Neutrophil (primary cell): ENCODE results near the gene HMOX1.

Experiments
- H3K27ac ChIP-seq: fragments of 200-600 bp; sonication (generic); 2 replicates; pipeline ENCODE4 v1.5.1; 2016; ENCODE audit warnings: mild to moderate bottlenecking, moderate library complexity
- H3K27me3 ChIP-seq: fragments of 200-600 bp; sonication (generic); 2 replicates; pipeline ENCODE4 v1.6.0; 2016; ENCODE audit warnings: mild to moderate bottlenecking
- H3K36me3 ChIP-seq: fragments of 200-600 bp; sonication (generic); 2 replicates; pipeline ENCODE4 v1.5.1; 2017
- H3K4me1 ChIP-seq, 2 experiments: fragments of 200-600 bp in 1 of 2; sonication (generic) in 1 of 2; 1 replicate in 1 of 2; 2 replicates in 1 of 2; pipeline versions ENCODE4 v1.5.1 to v1.6.1; 2013 to 2016; ENCODE audit warnings: low read depth in 1 of 2, low read length in 1 of 2, mild to moderate bottlenecking in 1 of 2, moderate library complexity in 1 of 2; ENCODE audit not compliant: control insufficient read depth in 1 of 2, insufficient read depth in 1 of 2
- H3K4me3 ChIP-seq, 2 experiments: fragments of 200-600 bp in 1 of 2; sonication (generic) in 1 of 2; 1 replicate in 1 of 2; 2 replicates in 1 of 2; pipeline ENCODE4 v1.5.1; 2013 to 2016; ENCODE audit warnings: low read depth in 1 of 2, low read length in 1 of 2, mild to moderate bottlenecking in 1 of 2, moderate library complexity in 1 of 2
- H3K9me3 ChIP-seq: fragments of 200-600 bp; sonication (generic); 2 replicates; pipeline ENCODE4 v1.5.1; 2016
- CTCF ChIP-seq: fragments of 200-600 bp; sonication (generic); IDR thresholded peaks from 2 replicates; pipeline ENCODE4 v1.5.1; 2016; ENCODE audit warnings: antibody characterized with exemption

HMOX1 gene

GRCh38 chr22:35384527-35384926 lies 3.6 kb downstream of the HMOX1 start:
- H3K4me3 ChIP-seq, result no peak overlapping the region
- H3K36me3 ChIP-seq, result peaks cover 12% of the 10 kb centered on the region
- peaks cover 34% of the 10 kb centered on the region for H3K27me3 ChIP-seq
- no peak for TF ChIP-seq CTCF
- H3K4me1 ChIP-seq, result peaks cover 18 to 23% of the 10 kb centered on the region in 2 experiments
- H3K27ac ChIP-seq, result peak overlapping the region; percentile 7
- no peaks in the 10 kb centered on the region for H3K9me3 ChIP-seq

GRCh38 chr22:35384975-35385588 lies 4.2 kb downstream of the HMOX1 start:
- Histone ChIP-seq H3K4me3 (no peak overlapping the region), H3K4me1 (peaks cover 17 to 20% of the 10 kb centered on the region in 2 experiments), H3K36me3 (peaks cover 15% of the 10 kb centered on the region), H3K9me3 (no peaks in the 10 kb centered on the region), H3K27me3 (peaks cover 34% of the 10 kb centered on the region), H3K27ac (peak overlapping the region; percentile 7)
- TF ChIP-seq CTCF, result no peak

GRCh38 chr22:35386670-35387288 lies 5.9 kb downstream of the HMOX1 start:
- peaks cover 26% of the 10 kb centered on the region for H3K27me3 ChIP-seq
- no peak overlapping the region for H3K27ac ChIP-seq
- TF ChIP-seq CTCF, result no peak
- no peak overlapping the region for H3K4me3 ChIP-seq
- no peaks in the 10 kb centered on the region for H3K9me3 ChIP-seq
- H3K36me3 ChIP-seq, result peaks cover 16% of the 10 kb centered on the region
- H3K4me1 ChIP-seq, result peaks cover 0 to 3% of the 10 kb centered on the region in 2 experiments

- TF ChIP-seq CTCF, result no peak
- Histone ChIP-seq H3K9me3 (no peaks in the 10 kb centered on the region), H3K4me1 (no peaks in the 10 kb centered on the region), H3K36me3 (peaks cover 16% of the 10 kb centered on the region), H3K27ac (no peak overlapping the region), H3K4me3 (no peak overlapping the region), H3K27me3 (no peaks in the 10 kb centered on the region)
Measured at GRCh38 chr22:35390933-35391332, 10.0 kb downstream of the HMOX1 start.

- Histone ChIP-seq H3K9me3 (no peaks in the 10 kb centered on the region), H3K4me3 (no peak overlapping the region), H3K36me3 (peaks cover 8% of the 10 kb centered on the region), H3K27ac (no peak overlapping the region), H3K4me1 (peaks cover 0 to 5% of the 10 kb centered on the region in 2 experiments), H3K27me3 (no peaks in the 10 kb centered on the region)
- no peak for TF ChIP-seq CTCF
Measured at GRCh38 chr22:35392357-35392756, 11.5 kb downstream of the HMOX1 start.
